ENCODE data around the gene ETS1.

ETS1 gene

DNA sequence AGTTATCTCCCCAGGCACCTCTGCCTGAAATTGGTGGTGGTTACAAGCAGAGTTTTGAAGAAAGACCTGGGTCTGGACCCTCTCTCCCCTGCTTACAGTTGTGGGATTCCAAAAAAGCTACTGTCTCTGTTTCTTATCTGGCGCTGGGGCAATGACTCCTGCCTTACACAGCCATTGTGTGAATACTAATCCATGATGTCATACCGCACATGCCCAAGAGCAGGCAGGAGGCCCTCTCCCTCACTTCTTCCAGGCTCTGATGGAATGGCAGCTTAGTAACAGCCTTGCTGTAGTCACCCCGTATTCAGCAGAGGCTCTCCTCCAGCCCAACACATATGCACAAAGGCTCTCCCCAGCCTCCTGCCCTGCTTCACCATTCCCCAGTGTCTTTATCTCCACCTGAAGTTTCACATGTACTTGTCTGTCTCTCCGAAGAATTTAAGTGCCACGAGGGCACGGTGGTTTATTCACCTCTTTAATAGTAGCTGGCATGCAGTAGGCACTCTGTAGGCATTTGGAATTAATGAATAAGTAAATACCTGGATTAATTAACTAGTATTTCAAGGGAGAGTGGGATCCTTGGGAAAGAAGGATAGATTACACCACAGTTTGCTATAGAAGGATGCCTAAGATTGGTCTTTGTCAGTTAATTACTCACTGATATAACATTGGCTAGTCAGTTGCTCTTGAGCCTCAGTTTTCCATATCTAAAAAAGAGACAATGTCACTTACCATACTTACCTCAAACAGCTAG is 165.6 kb downstream of the ETS1 start:
- DNase-seq, result no peak

DNA sequence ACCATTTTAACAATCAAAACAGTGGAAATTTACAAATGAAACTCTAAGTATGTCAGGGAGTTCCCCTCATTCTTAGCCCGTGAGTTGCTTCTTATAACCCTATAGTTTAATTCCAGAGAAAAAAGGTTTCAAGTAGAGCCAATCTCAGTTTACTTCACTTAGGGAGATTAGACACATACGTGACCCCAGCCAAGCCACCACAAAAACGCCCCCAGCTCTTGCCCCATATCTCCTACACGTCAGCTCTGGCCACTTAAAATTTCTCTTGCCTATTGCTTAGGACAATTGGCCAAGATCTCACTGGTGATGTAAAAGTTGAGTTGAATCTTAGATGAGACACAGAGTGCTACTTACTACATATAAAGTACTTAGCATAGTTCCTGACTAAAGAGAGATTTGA is 166.4 kb downstream of the ETS1 start:
- no peak for DNase-seq

DNA sequence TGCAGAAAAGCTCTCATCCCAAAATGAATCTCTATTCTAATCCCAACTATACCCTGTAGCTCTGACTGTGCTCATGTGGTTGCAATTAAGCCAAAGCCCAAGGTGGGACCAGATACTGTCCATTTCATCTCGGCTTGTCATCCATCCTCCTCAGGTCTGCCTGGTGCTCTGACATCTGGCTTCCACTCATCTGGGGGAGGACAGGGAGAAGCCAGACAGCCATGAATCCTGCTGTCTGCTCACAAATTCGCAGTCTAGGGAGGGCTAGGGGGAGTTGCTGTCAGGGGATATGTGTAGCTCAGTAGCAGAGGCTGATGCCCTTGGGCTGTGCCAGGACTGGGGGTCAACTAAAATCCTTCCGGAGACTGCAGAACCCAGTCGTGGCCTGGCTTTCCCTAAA is 167.1 kb downstream of the ETS1 start:
- DNase-seq, result no peak

DNA sequence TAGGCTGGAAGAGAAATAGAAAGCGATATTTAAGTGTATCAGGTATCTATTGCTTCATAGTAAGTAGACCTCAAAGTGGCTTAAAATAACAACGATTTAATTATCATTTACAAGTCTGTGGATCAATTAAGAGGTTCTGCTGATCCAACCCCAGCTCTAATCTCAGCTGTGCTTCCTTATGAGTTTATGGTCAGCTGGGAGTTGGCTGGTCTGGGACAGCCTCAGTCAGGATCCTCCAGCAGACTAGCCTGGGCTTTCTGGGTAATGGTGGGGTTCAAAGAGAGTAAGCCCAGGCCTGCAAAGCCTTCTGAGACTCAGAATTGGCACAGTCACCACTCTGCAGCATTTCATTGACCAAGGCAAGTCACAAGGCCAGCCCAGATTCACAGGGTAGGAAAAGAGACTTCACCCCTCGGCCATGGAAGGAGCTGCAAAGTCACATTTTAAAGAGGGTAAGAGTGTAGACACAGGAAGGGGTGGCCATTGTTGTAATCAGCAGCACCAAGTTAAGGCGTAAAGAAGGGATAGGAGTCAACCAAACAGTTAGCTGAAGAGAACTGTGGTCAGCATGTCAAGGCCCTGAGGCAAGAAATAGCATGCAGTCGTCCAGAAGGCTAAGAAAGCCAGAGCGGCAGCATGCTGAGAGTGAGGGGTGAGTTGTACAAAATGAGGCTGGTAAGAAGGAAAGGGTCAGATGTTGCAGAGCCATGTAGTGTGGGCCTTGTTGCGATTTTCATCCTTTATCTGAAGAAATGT is 168.2 kb downstream of the ETS1 start:
- no peak for DNase-seq

DNA sequence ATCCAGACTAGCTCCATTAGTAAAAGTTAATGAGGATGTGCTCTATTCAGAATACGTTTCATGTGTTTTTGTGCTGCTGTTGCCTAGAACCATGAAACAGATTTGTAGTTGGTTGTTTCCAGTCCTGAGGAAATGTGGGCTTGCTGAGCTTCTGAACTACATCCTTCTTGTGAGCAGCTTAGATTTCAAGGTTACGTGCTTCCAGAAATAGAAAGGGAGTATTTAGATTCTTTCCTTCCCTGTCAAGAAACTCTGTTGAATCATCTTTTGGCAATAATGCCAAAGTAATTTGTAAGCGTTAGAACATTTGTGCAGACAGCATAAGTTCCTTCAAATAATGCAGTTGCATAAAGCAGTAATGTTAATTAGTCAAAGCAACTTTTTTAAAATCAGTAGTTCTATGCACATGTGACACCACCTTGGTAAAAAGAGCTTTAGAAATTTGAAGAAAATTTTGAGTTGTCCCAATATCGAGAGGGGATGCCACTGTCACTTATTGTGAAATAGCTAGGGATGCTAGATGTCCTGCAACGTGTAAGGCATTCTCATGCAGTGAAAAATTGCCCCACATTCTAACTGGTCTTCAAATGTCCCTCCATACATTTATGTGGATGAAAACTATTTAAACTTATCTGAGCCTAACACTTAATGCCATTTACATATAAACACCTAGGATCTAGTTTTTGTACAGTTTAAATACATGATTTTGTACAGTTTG is 169.6 kb downstream of the ETS1 start:
- no peak for DNase-seq

DNA sequence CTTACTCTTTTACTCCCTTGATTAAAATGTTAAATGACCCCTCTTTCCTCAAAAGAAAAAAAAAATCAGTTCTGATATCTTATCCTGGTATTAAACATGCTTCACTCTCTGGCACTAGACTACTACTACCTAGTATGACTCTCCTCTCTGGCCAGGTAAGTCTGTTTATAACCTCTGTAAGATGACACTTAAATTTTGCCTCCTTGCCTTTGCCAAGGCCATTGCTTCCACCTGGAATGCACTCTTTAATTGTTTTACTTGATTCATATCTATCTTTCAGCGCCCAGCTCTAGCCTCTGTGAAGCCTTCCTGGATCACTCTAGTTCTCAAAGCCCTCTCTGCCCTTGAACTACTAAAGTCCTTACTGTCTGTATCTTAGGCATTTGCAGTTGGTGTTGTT is 170.4 kb downstream of the ETS1 start:
- no peak for DNase-seq

DNA sequence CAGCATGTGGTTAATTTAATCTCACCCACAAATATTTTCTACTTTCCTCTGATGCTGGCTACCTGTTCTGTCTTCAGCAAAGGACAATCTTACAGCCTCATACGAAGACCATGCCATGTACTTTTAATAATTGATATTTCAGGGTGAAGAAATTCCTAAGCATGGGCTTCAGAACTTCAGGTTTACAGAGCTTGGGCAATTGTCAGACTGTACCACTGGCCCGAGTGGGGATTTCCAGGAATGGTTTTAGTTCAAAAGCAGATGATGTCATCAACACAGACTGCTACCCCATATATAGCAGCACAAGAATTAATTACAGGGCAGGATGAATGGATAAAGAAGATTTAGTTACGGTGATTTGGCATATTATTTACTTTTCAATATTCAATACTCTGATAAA is 171.8 kb downstream of the ETS1 start:
- DNase-seq, result no peak

DNA sequence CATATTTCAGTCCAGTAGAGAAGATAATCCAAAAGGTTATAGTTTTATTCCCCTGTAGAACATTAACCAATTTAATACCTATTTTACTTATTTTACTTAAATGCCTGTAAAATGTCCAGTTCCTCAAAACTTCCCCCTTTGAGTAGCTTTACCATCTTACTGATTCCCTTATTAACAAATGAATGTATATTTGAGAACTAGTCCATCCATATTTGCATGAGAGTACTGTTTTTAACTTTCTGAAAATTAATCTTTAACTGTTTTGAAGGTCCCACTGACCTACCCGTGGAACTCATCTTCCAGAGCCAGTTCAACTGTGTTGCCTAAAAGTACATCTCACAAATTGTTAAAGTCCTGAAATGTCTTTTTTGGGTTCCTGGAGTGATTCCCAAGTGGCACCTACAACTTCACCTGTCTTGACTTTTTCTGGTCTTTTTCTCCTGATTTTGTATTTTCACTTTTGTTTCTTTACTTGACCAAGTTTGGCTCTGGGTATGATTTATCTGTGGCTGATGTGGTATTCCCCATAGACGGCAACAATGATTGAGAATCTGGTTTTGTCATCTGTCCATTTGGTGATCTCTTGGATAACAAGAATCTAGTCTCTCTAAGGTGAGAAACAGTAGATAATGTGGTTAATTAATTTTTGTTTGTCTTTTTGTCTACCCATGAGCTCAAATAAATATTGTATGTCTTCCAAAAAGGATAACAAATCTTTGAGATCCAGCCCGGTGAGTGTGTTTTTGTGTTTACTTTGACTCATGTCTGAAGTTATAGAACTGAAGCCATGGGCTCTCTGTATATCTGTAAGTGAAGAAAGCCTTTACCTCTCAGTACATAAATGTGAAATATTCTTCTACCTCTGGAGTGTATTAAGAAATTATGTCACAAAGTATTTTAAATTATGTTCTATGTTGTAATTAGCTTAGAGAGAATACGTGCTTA is 174.2 kb downstream of the ETS1 start:
- DNase-seq, result no peak

- no peak for DNase-seq
Measured at GRCh38 chr11:128411812-128412211, 175.5 kb downstream of the ETS1 start.

- no peak for DNase-seq
Measured at GRCh38 chr11:128411150-128411549, 176.2 kb downstream of the ETS1 start.

- DNase-seq, result no peak
Measured at GRCh38 chr11:128409476-128409875, 177.9 kb downstream of the ETS1 start.

Measured in activated CD4-positive, alpha-beta T cell treated with anti-CD3 and anti-CD28 coated beads, Interleukin-2, amount 50 U/mL, for 1 hour (primary cell).